ENCODE measurements around the gene GPR137. TPM values are rescaled to one million over a fixed set of nuclear protein-coding genes. Genes with fewer than 3 reads are reported as not detected.
A peak's percentile ranks its signal among the peaks of the same experiment; 100 is the strongest.

GPR137 gene
- total and polyA plus RNA-seq, 10 of the 15 experiments (the other 5 are each of a cell fraction or from before 2014, with no cell fraction given): 0.37 to 29.2 (median 13.8) TPM

DNA sequence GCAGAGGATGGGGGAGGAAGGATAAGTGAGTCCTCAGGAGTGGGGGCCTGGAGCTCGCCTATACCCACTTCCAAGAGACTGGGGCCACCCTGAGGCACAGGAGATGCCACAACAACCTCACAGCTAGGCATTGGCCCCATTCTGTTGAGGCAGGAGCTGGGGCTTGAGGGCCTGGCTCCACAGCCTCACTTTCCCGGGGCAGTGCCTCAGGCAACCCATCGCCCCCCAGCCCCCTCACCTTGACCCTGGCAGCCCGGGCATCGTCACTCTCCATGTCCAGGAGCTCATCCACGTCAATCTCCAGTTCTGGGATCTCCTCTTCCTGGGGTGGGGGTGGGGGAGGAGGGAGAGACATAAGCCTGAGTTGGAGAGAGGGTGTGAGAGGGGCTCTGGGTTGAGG, 40.7 kb upstream of the GPR137 start:
- ChIA-PET SMC1A (ENCODE audit: uncharacterized antibody, unreplicated experiment) (interaction anchor here (1.8 to 2.0 kb wide), 2 partner anchors 38 to 41 kb away, joined by 5 to 7 read pairs; partner anchors contain the start of gene FERMT3), CTCF (interaction anchor here (1.0 to 6.2 kb wide), 6 partner anchors 24 to 60 kb away, joined by 3 to 66 read pairs (median 10); partner anchors contain the start of genes CATSPERZ and FERMT3), RAD21 (ENCODE audit: unreplicated experiment) (interaction anchor here (0.6 to 8.6 kb wide), 5 partner anchors 11 to 110 kb away, joined by 3 to 104 read pairs (median 4); partner anchors contain the start of genes FERMT3, MACROD1 and VEGFB), POLR2A (interaction anchor here (1.3 to 7.4 kb wide), 10 partner anchors 12 to 61 kb away, joined by 3 to 82 read pairs (median 6); partner anchors contain the start of genes BAD, DNAJC4, ESRRA and FERMT3)
- TF ChIP-seq CBX3 (IDR thresholded peaks at IDR 0.05; ENCODE audit: borderline replicate concordance, low read depth) (no peak), TAF1 (IDR thresholded peaks at IDR 0.05; ENCODE audit: borderline replicate concordance, low read depth, low read length) (no peak)
- TF ChIP-seq, protein P1, sequence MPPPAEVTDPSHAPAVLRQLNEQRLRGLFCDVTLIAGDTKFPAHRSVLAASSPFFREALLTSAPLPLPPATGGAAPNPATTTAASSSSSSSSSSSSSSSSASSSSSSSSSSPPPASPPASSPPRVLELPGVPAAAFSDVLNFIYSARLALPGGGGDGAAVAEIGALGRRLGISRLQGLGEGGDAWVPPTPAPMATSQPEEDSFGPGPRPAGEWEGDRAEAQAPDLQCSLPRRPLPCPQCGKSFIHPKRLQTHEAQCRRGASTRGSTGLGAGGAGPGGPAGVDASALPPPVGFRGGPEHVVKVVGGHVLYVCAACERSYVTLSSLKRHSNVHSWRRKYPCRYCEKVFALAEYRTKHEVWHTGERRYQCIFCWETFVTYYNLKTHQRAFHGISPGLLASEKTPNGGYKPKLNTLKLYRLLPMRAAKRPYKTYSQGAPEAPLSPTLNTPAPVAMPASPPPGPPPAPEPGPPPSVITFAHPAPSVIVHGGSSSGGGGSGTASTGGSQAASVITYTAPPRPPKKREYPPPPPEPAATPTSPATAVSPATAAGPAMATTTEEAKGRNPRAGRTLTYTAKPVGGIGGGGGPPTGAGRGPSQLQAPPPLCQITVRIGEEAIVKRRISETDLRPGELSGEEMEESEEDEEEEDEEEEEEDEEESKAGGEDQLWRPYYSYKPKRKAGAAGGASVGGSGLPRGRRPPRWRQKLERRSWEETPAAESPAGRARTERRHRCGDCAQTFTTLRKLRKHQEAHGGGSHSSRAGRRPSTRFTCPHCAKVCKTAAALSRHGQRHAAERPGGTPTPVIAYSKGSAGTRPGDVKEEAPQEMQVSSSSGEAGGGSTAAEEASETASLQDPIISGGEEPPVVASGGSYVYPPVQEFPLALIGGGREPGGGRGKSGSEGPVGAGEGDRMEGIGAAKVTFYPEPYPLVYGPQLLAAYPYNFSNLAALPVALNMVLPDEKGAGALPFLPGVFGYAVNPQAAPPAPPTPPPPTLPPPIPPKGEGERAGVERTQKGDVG (CRISPR knock-in tag; IDR thresholded peaks at IDR 0.05): no peak
- no peak for FAIRE-seq
- Histone ChIP-seq H3K4me3 (peak overlapping the region; percentile 91), H3K27me3 (replicated peaks in 1 of 2; ENCODE audit: control insufficient read depth in 2 of 2, insufficient read depth in 2 of 2, low read length in 1 of 2) (no peaks in the 10 kb centered on the region), H3K4me2 (ENCODE audit: control insufficient read depth, insufficient read depth) (peak overlapping the region; percentile 80), H3K9me3 (replicated peaks; ENCODE audit: control insufficient read depth, insufficient read depth, low read length) (no peaks in the 10 kb centered on the region), H3K79me2 (ENCODE audit: control insufficient read depth, insufficient read depth, low read length) (peaks cover 38% of the 10 kb centered on the region), H4K20me1 (ENCODE audit: control insufficient read depth, insufficient read depth) (no peaks in the 10 kb centered on the region), H3K4me1 (ENCODE audit: control insufficient read depth, insufficient read depth, low read length) (peaks cover 16% of the 10 kb centered on the region), H3K9ac (ENCODE audit: control insufficient read depth, insufficient read depth, low read length) (peak overlapping the region; percentile 92), H2AFZ (ENCODE audit: control insufficient read depth, low read depth, low read length) (no peak overlapping the region), H3K27ac (ENCODE audit: control insufficient read depth, insufficient read depth) (peak overlapping the region; percentile 90), H3K36me3 (ENCODE audit: control insufficient read depth in 2 of 2, insufficient read depth in 2 of 2, low read length in 1 of 2) (peaks cover 0 to 10% of the 10 kb centered on the region in 2 experiments; a peak in 2 of 4 replicates)
- no peak for ATAC-seq
- intact Hi-C loops (cut with micrococcal nuclease; ENCODE audit: unreplicated experiment) (no loop called here), in situ Hi-C loops (cut with MboI) (loop anchor here (25.0 kb wide), 1 partner anchor 1617 kb away; the partner anchor contains the start of genes CFL1, EFEMP2 and MUS81)
- no peak for DNase-seq (ENCODE audit: low read depth, low spot score)
- no TSS peak for BruUV-seq (replicated peaks)
- WGBS (ENCODE audit: insufficient coverage, insufficient replicate concordance, low lambda C conversion rate, missing lambda C conversion rate): 6% methylated on average over 6 of the region's 6 CpGs
